MM.1S (cell line): ENCODE results near the gene ARSK.

ENCODE experiments used
- DNase-seq: peaks from one replicate; pipeline ENCODE4 v3.0.0-alpha.2; 2015
- H2AFZ ChIP-seq: fragments of 300-600 bp; sonication (generic); 2 replicates; pipeline ENCODE4 v1.6.0; 2016; ENCODE audit warnings: antibody characterized with exemption, low read length
- H3F3A ChIP-seq: fragments of 300-600 bp; sonication (generic); 2 replicates; pipeline ENCODE4 v1.6.1; 2016; ENCODE audit warnings: mild to moderate bottlenecking, antibody characterized with exemption, low read length, moderate library complexity, mixed read lengths; ENCODE audit not compliant: insufficient read depth
- H3K27ac ChIP-seq: fragments of 300-600 bp; sonication (generic); 2 replicates; pipeline ENCODE4 v1.5.1; 2016; ENCODE audit warnings: mild to moderate bottlenecking, low read length
- H3K27me3 ChIP-seq: fragments of 300-600 bp; sonication (generic); replicated peaks from 2 replicates; pipeline ENCODE4 v1.6.0; 2016; ENCODE audit warnings: low read length; ENCODE audit not compliant: insufficient read depth
- H3K36me3 ChIP-seq: fragments of 300-600 bp; sonication (generic); replicated peaks from 2 replicates; pipeline ENCODE4 v1.6.1; 2016; ENCODE audit warnings: mild to moderate bottlenecking, low read length, mixed read lengths; ENCODE audit not compliant: insufficient read depth
- H3K4me1 ChIP-seq: fragments of 300-600 bp; sonication (generic); 2 replicates; pipeline ENCODE4 v1.6.1; 2016; ENCODE audit warnings: low read length, mixed read lengths
- H3K4me2 ChIP-seq: fragments of 300-600 bp; sonication (generic); 2 replicates; pipeline ENCODE4 v1.6.0; 2016; ENCODE audit warnings: low read depth, low read length
- H3K4me3 ChIP-seq: fragments of 300-600 bp; sonication (generic); 2 replicates; pipeline ENCODE4 v1.5.1; 2016; ENCODE audit warnings: low read length, mixed read lengths
- H3K79me2 ChIP-seq: fragments of 300-600 bp; sonication (generic); 2 replicates; pipeline ENCODE4 v1.6.1; 2016; ENCODE audit warnings: mixed run types, low read length, mixed read lengths
- H3K9ac ChIP-seq: fragments of 300-600 bp; sonication (generic); 2 replicates; pipeline ENCODE4 v1.6.1; 2016; ENCODE audit warnings: low read length, mixed read lengths
- H3K9me2 ChIP-seq: fragments of 300-600 bp; sonication (generic); replicated peaks from 2 replicates; pipeline ENCODE4 v1.6.1; 2016; ENCODE audit warnings: mild to moderate bottlenecking, low read length, mixed read lengths; ENCODE audit not compliant: insufficient read depth
- H3K9me3 ChIP-seq: fragments of 300-600 bp; sonication (generic); replicated peaks from 2 replicates; pipeline ENCODE4 v1.6.1; 2016; ENCODE audit warnings: mild to moderate bottlenecking, low read length, mixed read lengths; ENCODE audit not compliant: insufficient read depth
- H4K20me1 ChIP-seq: fragments of 300-600 bp; sonication (generic); 2 replicates; pipeline ENCODE4 v1.6.1; 2016; ENCODE audit warnings: mild to moderate bottlenecking, low read length, moderate library complexity, mixed read lengths; ENCODE audit not compliant: insufficient read depth
- CTCF ChIP-seq: fragments of 300-600 bp; sonication (generic); IDR thresholded peaks from 2 replicates; pipeline ENCODE4 v1.5.1; 2016; ENCODE audit warnings: antibody characterized with exemption, low read length, mixed read lengths
- EZH2 ChIP-seq: fragments of 300-600 bp; sonication (generic); optimal IDR thresholded peaks from 2 replicates; pipeline ENCODE3; 2017; ENCODE audit warnings: low read depth, mild to moderate bottlenecking, antibody characterized with exemption, low read length, mixed read lengths
- EZH2phosphoT487 ChIP-seq: fragments of 300-600 bp; sonication (generic); IDR thresholded peaks from 2 replicates; pipeline ENCODE4 v1.6.1; 2018; ENCODE audit warnings: antibody characterized with exemption, low read length

ARSK gene

GRCh38 chr5:95620870-95621838 lies 66.3 kb downstream of the ARSK start:
- no peak for DNase-seq
- peak overlapping the region; percentile 18; the same call in 1 of the 2 replicates for H3K9ac ChIP-seq
- no peaks in the 10 kb centered on the region for H4K20me1 ChIP-seq
- no peaks in the 10 kb centered on the region for H3K9me2 ChIP-seq
- TF ChIP-seq EZH2, result no peak
- no peak for TF ChIP-seq EZH2phosphoT487
- no peak for TF ChIP-seq CTCF
- H3F3A ChIP-seq, result no peaks in the 10 kb centered on the region
- H3K4me1 ChIP-seq, result peaks cover 13% of the 10 kb centered on the region
- no peaks in the 10 kb centered on the region for H3K27me3 ChIP-seq
- peak overlapping the region; percentile 76 for H3K4me2 ChIP-seq
- no peaks in the 10 kb centered on the region for H3K36me3 ChIP-seq
- H2AFZ ChIP-seq, result peak overlapping the region; percentile 53
- no peaks in the 10 kb centered on the region for H3K9me3 ChIP-seq
- no peaks in the 10 kb centered on the region for H3K79me2 ChIP-seq
- peak overlapping the region; percentile 56 for H3K4me3 ChIP-seq
- no peak overlapping the region for H3K27ac ChIP-seq

- H3K9me2 ChIP-seq, result no peaks in the 10 kb centered on the region
- peak overlapping the region; percentile 56; the same call in 1 of the 2 replicates for H3K4me3 ChIP-seq
- no peaks in the 10 kb centered on the region for H3K9me3 ChIP-seq
- peaks cover 13% of the 10 kb centered on the region for H3K4me1 ChIP-seq
- no peaks in the 10 kb centered on the region for H3K27me3 ChIP-seq
- no peaks in the 10 kb centered on the region for H3K79me2 ChIP-seq
- no peaks in the 10 kb centered on the region for H3F3A ChIP-seq
- H3K27ac ChIP-seq, result no peak overlapping the region
- no peak overlapping the region for H2AFZ ChIP-seq
- DNase-seq, result no peak
- TF ChIP-seq EZH2phosphoT487 (no peak), EZH2 (no peak), CTCF (no peak)
- no peaks in the 10 kb centered on the region for H3K36me3 ChIP-seq
- H4K20me1 ChIP-seq, result no peaks in the 10 kb centered on the region
- H3K9ac ChIP-seq, result no peak overlapping the region
- peak overlapping the region; percentile 76; the same call in 1 of the 2 replicates for H3K4me2 ChIP-seq
Measured at GRCh38 chr5:95621839-95622629, 67.1 kb downstream of the ARSK start.

- TF ChIP-seq CTCF (no peak), EZH2 (no peak), EZH2phosphoT487 (no peak)
- no peaks in the 10 kb centered on the region for H3K79me2 ChIP-seq
- H4K20me1 ChIP-seq, result no peaks in the 10 kb centered on the region
- no peaks in the 10 kb centered on the region for H3K36me3 ChIP-seq
- no peak overlapping the region for H3K4me2 ChIP-seq
- no peaks in the 10 kb centered on the region for H3K9me3 ChIP-seq
- H3K4me3 ChIP-seq, result no peak overlapping the region
- no peak overlapping the region for H2AFZ ChIP-seq
- H3K27me3 ChIP-seq, result no peaks in the 10 kb centered on the region
- H3K9ac ChIP-seq, result no peak overlapping the region
- H3K9me2 ChIP-seq, result no peaks in the 10 kb centered on the region
- peaks cover 13% of the 10 kb centered on the region for H3K4me1 ChIP-seq
- no peaks in the 10 kb centered on the region for H3F3A ChIP-seq
- H3K27ac ChIP-seq, result no peak overlapping the region
- no peak for DNase-seq
Measured at GRCh38 chr5:95623706-95624105, 68.8 kb downstream of the ARSK start.
